GM23338 (cell line): Measurements from ENCODE around the gene FAF1. TPM values are rescaled to one million over a fixed set of nuclear protein-coding genes. Genes with fewer than 3 reads are reported as not detected.

Source experiments
- ATAC-seq: fragments of 200-7000 bp; cut with Tn5 transposase; 3 replicates; pipeline ENCODE4 v1.9.1; 2020
- DNase-seq: peaks from one replicate; pipeline ENCODE4 v3.0.0-alpha.2; 2015; ENCODE audit warnings: low spot score
- H2AFZ ChIP-seq: fragments of 200-600 bp; sonication (generic); 2 replicates; pipeline ENCODE4 v1.8.0; 2016; ENCODE audit warnings: antibody characterized with exemption, mild to moderate bottlenecking, moderate library complexity
- H3F3A ChIP-seq: fragments of 200-600 bp; sonication (generic); replicated peaks from 2 replicates; pipeline ENCODE4 v1.8.0; 2017; ENCODE audit warnings: antibody characterized with exemption, mixed run types, low read depth
- H3K27ac ChIP-seq: fragments of 200-600 bp; sonication (generic); 2 replicates; pipeline ENCODE4 v1.6.1; 2016; ENCODE audit warnings: low read depth
- H3K27me3 ChIP-seq: fragments of 200-600 bp; sonication (generic); 2 replicates; pipeline ENCODE4 v1.8.0; 2016; ENCODE audit warnings: mild to moderate bottlenecking, mixed run types, moderate library complexity; ENCODE audit not compliant: insufficient read depth
- H3K36me3 ChIP-seq: fragments of 200-600 bp; sonication (generic); 2 replicates; pipeline ENCODE4 v1.8.0; 2016; ENCODE audit warnings: mild to moderate bottlenecking; ENCODE audit not compliant: insufficient read depth
- H3K4me1 ChIP-seq: fragments of 200-600 bp; sonication (generic); 2 replicates; pipeline ENCODE4 v1.8.0; 2016; ENCODE audit warnings: mild to moderate bottlenecking, moderate library complexity; ENCODE audit not compliant: insufficient read depth
- H3K4me2 ChIP-seq: fragments of 200-600 bp; sonication (generic); 2 replicates; pipeline ENCODE4 v1.7.1; 2017; ENCODE audit warnings: mixed run types
- H3K4me3 ChIP-seq: fragments of 200-600 bp; sonication (generic); 2 replicates; pipeline ENCODE4 v1.6.1; 2016; ENCODE audit warnings: mixed run types
- H3K79me2 ChIP-seq: fragments of 200-600 bp; sonication (generic); replicated peaks from 2 replicates; pipeline ENCODE4 v1.8.0; 2017; ENCODE audit warnings: mild to moderate bottlenecking; ENCODE audit not compliant: insufficient read depth
- H3K9me2 ChIP-seq: fragments of 200-600 bp; sonication (generic); 2 replicates; pipeline ENCODE4 v1.8.0; 2017; ENCODE audit not compliant: insufficient read depth
- H4K20me1 ChIP-seq: fragments of 200-600 bp; sonication (generic); replicated peaks from 2 replicates; pipeline ENCODE4 v1.8.0; 2017; ENCODE audit warnings: mild to moderate bottlenecking; ENCODE audit not compliant: insufficient read depth
- H3K27ac Mint-ChIP-seq: 2 replicates; pipeline ENCODE4 v1.8.0; 2020; ENCODE audit warnings: inconsistent platforms, mild to moderate bottlenecking, moderate library complexity, mixed read lengths
- H3K27me3 Mint-ChIP-seq: 3 replicates; pipeline ENCODE4 v1.8.0; 2022; ENCODE audit warnings: low read depth, mild to moderate bottlenecking, moderate library complexity, mixed read lengths, inconsistent platforms; ENCODE audit not compliant: insufficient read depth, poor library complexity
- H3K36me3 Mint-ChIP-seq: 3 replicates; pipeline ENCODE4 v1.8.0; 2021; ENCODE audit warnings: low read depth, mild to moderate bottlenecking, inconsistent platforms, moderate library complexity, mixed read lengths
- H3K4me1 Mint-ChIP-seq: 3 replicates; pipeline ENCODE4 v1.8.0; 2020; ENCODE audit warnings: mild to moderate bottlenecking, inconsistent platforms, mixed read lengths
- H3K4me3 Mint-ChIP-seq: 3 replicates; pipeline ENCODE4 v1.8.0; 2021; ENCODE audit warnings: moderate library complexity, mild to moderate bottlenecking, inconsistent platforms, mixed read lengths
- H3K9me3 Mint-ChIP-seq: 3 replicates; pipeline ENCODE4 v1.8.0; 2020; ENCODE audit warnings: moderate library complexity, mild to moderate bottlenecking, inconsistent platforms, mixed read lengths
- CREB1 ChIP-seq: fragments of 250-450 bp; sonication (Bioruptor Pico); IDR thresholded peaks from 2 replicates; pipeline ENCODE4 v1.5.0; 2020; ENCODE audit warnings: low read depth, mild to moderate bottlenecking, moderate library complexity
- EZH2 ChIP-seq: fragments of 200-600 bp; sonication (generic); IDR thresholded peaks from one replicate; pipeline ENCODE4 v1.8.0; 2017; ENCODE audit warnings: antibody characterized with exemption, mild to moderate bottlenecking, low read depth; ENCODE audit not compliant: unreplicated experiment
- EZH2phosphoT487 ChIP-seq: fragments of 200-600 bp; sonication (generic); IDR thresholded peaks from one replicate; pipeline ENCODE4 v1.8.1; 2018; ENCODE audit warnings: antibody characterized with exemption; ENCODE audit not compliant: unreplicated experiment
- JUNB ChIP-seq: IDR thresholded peaks from one replicate; pipeline ENCODE4 v1.6.1; 2016; ENCODE audit warnings: antibody characterized with exemption; ENCODE audit not compliant: unreplicated experiment
- NANOG ChIP-seq: IDR thresholded peaks from 2 replicates; pipeline ENCODE4 v1.6.1; 2016; ENCODE audit warnings: antibody characterized with exemption, borderline replicate concordance
- REST ChIP-seq: IDR thresholded peaks from one replicate; pipeline ENCODE4 v1.6.1; 2018; ENCODE audit warnings: antibody characterized with exemption; ENCODE audit not compliant: unreplicated experiment
- STAT1 ChIP-seq: IDR thresholded peaks from one replicate; pipeline ENCODE4 v1.6.1; 2016; ENCODE audit warnings: antibody characterized with exemption; ENCODE audit not compliant: unreplicated experiment
- ZNF114 ChIP-seq: fragments of 250-450 bp; sonication (Bioruptor Pico); IDR thresholded peaks from 2 replicates; pipeline ENCODE4 v1.5.0; 2020; ENCODE audit warnings: mild to moderate bottlenecking, moderate library complexity
- ZNF331 ChIP-seq: fragments of 250-450 bp; sonication (Bioruptor Pico); IDR thresholded peaks from 2 replicates; pipeline ENCODE4 v1.5.0; 2020; ENCODE audit warnings: low read depth, mild to moderate bottlenecking, moderate library complexity
- polyA plus RNA-seq: library from polyadenylated mRNA; unstranded; fragments of >200 nt; fragmentation: Nextera tagmentation; extraction: Ambion mirVana; gene quantifications from 2 replicates; pipeline ENCODE4 v1.2.1, GENCODE V29; 2016
- total RNA-seq: library from RNA; depleted of rRNA; stranded (reverse); fragments of >200 nt; shearing (Covaris generic); gene quantifications from 2 replicates; pipeline ENCODE4 v1.2.3, GENCODE V29; 2014
- TF ChIP-seq, protein P1 (sequence below), 2 experiments: fragments of 200-600 bp in 1 of 2; sonication (generic) in 1 of 2; conservative IDR thresholded peaks; 2 replicates each; pipeline versions ENCODE4 v1.5.1 to v1.6.1; 2016 to 2017; ENCODE audit warnings: antibody characterized with exemption in 2 of 2, low read depth in 2 of 2, mild to moderate bottlenecking in 2 of 2, moderate library complexity in 1 of 2

Gene FAF1
- total and polyA plus RNA-seq, 2 experiments from 2014 or later: 24.1 to 53.2 TPM

DNA sequence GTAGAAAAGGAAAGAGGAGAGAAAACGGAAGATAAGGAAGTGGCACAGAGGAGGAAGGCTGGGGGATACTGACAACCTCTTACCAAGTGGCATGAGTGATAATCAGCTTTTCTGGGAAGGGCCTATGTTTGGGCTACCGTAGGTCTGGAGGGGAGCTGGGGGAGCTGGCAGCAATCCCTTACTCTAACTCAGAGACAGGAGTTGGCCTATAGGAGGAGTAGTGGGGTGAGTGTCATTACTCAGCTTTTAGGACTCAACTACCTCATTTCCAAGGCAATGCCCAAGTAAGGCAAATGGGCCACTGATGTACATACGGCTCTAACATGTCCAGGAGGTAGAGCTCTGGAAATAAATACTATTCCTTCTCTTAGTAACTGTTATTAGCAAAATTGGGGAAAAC is 488.1 kb downstream of the FAF1 start:
- H3K9me2 ChIP-seq: no peaks in the 10 kb centered on the region
- H3K9me3 Mint-ChIP-seq: no peaks in the 10 kb centered on the region

DNA sequence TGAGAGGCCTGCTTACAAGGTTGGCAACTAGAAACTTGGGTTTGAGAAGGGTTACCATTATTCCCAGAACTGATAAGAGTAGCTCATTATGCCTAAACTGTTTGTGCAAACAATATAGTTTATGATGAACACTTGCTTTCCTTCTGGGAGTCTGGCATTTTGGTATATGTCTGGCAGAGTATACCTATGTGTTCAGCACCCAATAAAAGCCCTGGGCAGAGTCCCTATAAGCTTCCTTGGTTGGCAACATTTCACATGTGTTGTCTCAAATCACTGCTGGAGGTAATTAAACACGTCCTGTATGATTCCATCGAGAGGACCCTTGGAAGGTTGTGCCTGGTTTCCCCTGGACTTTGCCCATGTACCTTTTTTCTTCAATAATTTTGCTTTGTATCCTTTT is 497.1 kb downstream of the FAF1 start:
- no peaks in the 10 kb centered on the region for H3K9me3 Mint-ChIP-seq
- DNase-seq: no peak
- no peaks in the 10 kb centered on the region for H3K27me3 ChIP-seq
- TF ChIP-seq JUNB (no peak), REST (no peak), ZNF331 (CRISPR knock-in tag) (no peak), EZH2phosphoT487 (no peak), NANOG (no peak), EZH2 (no peak), ZNF114 (no peak), CREB1 (CRISPR knock-in tag) (no peak), STAT1 (no peak)

More for the DNA sequence above, 488.1 kb downstream of the FAF1 start:
- no peak overlapping the region for H2AFZ ChIP-seq
- H4K20me1 ChIP-seq: no peaks in the 10 kb centered on the region
- no peak overlapping the region for H3K4me2 ChIP-seq
- Mint-ChIP-seq H3K4me1 (peaks cover 30% of the 10 kb centered on the region), H3K27ac (no peak overlapping the region; the same call in 1 of the 2 replicates), H3K27me3 (peaks cover 2% of the 10 kb centered on the region), H3K36me3 (no peaks in the 10 kb centered on the region; the same call in 2 of the 3 replicates), H3K4me3 (no peak overlapping the region)
- H3K79me2 ChIP-seq: no peaks in the 10 kb centered on the region
- no peaks in the 10 kb centered on the region for H3K27me3 ChIP-seq
- H3K36me3 ChIP-seq: no peaks in the 10 kb centered on the region; the same call in 1 of the 2 replicates
- DNase-seq (peak; percentile 40), ATAC-seq (peak; percentile 86)
- H3K4me3 ChIP-seq: no peak overlapping the region
- no peak overlapping the region for H3K27ac ChIP-seq
- peaks cover 9% of the 10 kb centered on the region for H3K4me1 ChIP-seq
- TF ChIP-seq REST: no peak
- TF ChIP-seq, protein P1, sequence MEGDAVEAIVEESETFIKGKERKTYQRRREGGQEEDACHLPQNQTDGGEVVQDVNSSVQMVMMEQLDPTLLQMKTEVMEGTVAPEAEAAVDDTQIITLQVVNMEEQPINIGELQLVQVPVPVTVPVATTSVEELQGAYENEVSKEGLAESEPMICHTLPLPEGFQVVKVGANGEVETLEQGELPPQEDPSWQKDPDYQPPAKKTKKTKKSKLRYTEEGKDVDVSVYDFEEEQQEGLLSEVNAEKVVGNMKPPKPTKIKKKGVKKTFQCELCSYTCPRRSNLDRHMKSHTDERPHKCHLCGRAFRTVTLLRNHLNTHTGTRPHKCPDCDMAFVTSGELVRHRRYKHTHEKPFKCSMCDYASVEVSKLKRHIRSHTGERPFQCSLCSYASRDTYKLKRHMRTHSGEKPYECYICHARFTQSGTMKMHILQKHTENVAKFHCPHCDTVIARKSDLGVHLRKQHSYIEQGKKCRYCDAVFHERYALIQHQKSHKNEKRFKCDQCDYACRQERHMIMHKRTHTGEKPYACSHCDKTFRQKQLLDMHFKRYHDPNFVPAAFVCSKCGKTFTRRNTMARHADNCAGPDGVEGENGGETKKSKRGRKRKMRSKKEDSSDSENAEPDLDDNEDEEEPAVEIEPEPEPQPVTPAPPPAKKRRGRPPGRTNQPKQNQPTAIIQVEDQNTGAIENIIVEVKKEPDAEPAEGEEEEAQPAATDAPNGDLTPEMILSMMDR (conservative IDR thresholded peaks at IDR 0.05; ENCODE audit: low read depth in 2 of 2): peak in 1 of 2 experiments; percentile 20; a peak in 2 of 4 replicates
- H3F3A ChIP-seq: no peaks in the 10 kb centered on the region

More for the DNA sequence above, 497.1 kb downstream of the FAF1 start:
- Histone ChIP-seq H3K79me2 (no peaks in the 10 kb centered on the region), H3K27ac (no peak overlapping the region), H3K4me1 (no peaks in the 10 kb centered on the region), H3K9me2 (no peaks in the 10 kb centered on the region), H2AFZ (no peak overlapping the region), H3K4me3 (no peak overlapping the region), H3F3A (no peaks in the 10 kb centered on the region), H3K36me3 (no peaks in the 10 kb centered on the region), H3K4me2 (no peak overlapping the region), H4K20me1 (no peaks in the 10 kb centered on the region)
- no peak for ATAC-seq
- Mint-ChIP-seq H3K36me3 (no peaks in the 10 kb centered on the region), H3K4me3 (no peak overlapping the region), H3K27ac (no peak overlapping the region), H3K4me1 (no peaks in the 10 kb centered on the region), H3K27me3 (no peaks in the 10 kb centered on the region)
